AG08396 (cell line): ENCODE data around the gene NLRP11.

Experiments used
- DNase-seq: peaks from one replicate; pipeline ENCODE4 v3.0.0; 2012; ENCODE audit warnings: low spot score, mixed read lengths

The NLRP11 gene

DNA sequence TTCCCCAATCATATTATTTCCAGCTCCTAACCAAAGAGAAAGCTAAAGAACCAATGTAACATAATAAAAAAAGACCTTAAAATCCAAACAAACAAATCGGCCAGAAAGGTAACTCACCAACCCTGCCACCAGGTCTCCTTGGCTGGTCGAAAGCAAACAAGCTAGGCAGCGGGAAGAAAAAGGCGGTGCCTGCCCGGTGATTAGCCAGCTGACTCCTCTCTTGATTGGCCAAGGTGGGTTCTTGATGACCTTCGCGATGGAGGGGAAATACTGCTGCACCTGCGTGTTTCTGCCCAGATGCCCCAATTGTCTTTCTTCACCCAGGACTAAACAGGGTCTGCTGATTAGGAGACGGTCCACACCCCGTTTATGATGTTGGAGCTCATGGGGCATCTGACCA, at the start of gene NLRP11:
TSS of gene NLRP11 (minus strand) at position 154 of the 400 bp plus-strand sequence. CDS start 13,825 bp downstream, outside the sequence.
- DNase-seq: no peak

DNA sequence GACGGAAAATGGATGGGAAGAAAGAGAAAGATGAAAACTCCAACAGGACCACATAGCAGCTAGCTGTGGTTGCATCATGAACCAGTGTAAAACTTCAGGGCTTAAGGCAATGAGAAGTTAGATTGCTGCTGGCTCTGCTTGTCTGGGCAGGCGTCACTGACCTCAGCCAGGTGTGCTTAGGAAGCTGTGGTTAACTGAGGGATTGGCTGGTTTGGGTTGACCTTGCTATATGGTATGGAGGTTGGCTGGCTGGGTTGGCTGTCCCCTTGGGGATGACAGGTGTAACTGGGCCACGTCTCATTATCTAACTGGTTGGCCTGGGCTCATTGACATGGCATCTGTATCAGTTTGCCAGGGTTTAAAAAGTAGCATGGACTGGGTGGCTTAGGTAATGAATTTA, 45.4 kb upstream of the NLRP11 start:
- DNase-seq: no peak

GRCh38 chr19:55870736-55871135, 38.9 kb upstream of the NLRP11 start:
- no peak for DNase-seq

DNA sequence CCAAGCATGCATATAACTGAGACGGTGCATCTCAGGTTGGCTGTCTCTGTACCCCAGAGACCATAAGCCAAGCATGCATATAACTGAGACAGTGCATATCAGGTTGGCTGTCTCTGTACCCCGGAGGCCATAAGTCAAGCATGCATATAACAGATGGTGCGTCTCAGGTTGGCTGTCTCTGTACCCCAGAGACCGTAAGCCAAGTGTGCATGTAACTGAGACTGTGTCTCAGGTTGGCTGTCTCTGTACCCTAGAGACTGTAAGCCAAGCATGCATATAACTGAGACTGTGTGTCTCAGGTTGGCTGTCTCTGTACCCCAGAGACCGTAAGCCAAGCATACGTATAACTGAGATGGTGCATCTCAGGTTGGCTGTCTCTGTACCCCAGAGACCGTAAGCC, 35.3 kb upstream of the NLRP11 start:
- DNase-seq: no peak

DNA sequence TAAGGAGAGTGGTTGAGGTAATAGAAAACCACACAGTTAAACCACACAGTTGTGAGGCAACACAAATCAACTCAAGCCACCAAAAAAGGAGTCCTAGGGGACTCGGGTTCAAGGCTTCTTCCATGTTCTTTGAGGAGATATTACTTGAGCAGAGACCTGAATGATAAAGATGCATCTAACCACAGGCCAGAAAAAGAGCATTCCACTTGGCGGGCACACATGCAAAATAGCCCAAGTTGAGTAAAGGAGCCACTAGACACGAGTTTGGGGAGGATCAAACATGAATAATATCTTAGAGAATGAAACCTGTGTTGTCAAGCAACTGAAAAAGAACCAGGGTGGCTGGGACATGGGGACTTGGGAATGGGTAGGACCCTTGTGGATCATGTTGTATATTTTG, 34.7 kb upstream of the NLRP11 start:
- DNase-seq: no peak

GRCh38 chr19:55858969-55859368, 27.2 kb upstream of the NLRP11 start:
- DNase-seq: no peak

DNA sequence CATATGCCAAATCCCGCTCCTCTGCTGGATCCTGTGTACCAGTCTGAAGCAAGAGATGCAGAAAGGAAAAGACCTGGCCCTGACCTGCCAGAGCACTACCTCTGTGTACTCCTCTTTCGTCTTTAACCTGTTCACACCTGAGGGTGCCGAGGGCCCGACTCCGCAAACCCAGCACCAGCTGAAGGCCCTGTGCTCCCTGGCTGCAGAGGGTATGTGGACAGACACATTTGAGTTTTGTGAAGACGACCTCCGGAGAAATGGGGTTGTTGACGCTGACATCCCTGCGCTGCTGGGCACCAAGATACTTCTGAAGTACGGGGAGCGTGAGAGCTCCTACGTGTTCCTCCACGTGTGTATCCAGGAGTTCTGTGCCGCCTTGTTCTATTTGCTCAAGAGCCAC, 26.6 kb upstream of the NLRP11 start:
- no peak for DNase-seq

DNA sequence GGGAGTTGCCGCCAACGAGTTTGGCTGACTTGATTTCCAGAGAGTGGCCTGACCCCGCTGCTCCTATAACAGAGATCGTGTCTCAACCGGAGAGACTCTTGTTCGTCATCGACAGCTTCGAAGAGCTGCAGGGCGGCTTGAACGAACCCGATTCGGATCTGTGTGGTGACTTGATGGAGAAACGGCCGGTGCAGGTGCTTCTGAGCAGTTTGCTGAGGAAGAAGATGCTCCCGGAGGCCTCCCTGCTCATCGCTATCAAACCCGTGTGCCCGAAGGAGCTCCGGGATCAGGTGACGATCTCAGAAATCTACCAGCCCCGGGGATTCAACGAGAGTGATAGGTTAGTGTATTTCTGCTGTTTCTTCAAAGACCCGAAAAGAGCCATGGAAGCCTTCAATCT, 26.2 kb upstream of the NLRP11 start:
- no peak for DNase-seq

DNA sequence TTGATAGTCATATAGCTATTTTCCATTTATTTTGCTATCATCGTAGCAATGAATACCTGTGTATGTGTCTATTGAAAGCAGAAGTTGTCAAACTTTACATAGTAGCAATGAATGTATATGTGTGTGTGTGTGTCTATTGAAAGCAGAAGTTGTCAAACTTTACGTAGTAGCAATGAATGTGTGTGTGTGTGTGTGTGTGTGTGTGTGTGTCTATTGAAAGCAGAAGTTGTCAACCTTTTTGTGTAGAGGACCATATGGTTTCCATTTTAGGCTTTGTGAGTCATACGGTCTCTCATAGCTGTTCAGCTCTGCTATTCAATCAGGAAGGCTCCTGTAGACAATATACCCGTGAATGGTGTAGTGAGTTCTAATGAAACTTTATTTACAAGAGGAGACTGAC, 25.4 kb upstream of the NLRP11 start:
- no peak for DNase-seq

DNA sequence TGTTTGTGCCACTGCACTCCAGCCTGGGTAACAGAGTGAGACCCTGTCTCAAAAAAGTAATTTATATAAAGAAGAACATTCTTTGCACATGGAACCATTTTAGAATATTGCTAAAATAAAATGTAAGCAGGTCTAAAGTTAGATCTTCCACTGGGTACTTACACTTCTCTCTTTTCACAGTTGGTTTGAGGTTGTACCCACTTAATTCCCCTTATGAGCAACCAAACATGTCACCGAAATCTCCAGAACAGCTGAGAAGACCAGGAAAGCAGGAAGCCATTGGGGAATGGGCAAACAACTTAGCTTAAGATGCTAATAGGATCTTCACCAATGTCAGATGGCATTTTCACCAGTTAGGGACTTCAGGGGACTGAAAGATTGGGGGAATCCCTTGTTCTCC, 23.4 kb upstream of the NLRP11 start:
- no peak for DNase-seq

GRCh38 chr19:55838906-55839305, 7.1 kb upstream of the NLRP11 start:
- no peak for DNase-seq

DNA sequence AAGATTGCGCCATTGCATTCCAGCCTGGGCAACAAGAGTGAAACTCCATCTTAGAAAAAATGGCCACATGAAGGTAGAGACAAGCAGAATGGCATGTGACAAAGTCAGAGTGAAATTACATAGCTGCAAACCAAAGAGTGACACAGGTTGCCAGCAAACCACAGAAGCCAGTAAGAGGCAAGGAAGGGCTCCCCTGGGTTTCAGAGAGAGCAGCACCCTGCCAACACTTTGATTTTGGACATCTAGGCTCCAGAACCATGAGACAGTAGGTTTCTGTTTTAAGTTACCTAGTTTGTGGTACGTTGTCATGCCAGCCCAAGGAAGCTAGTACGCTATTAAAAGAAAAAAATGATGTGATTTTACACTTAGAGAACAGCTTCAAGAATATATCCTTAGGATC, 6.5 kb upstream of the NLRP11 start:
- no peak for DNase-seq

- no peak for DNase-seq
Observed at GRCh38 chr19:55836340-55836739, 4.5 kb upstream of the NLRP11 start, which contains the start of gene NLRP4. Gene NLRP4 (plus strand): TSS chr19:55836540. CDS start chr19:55852081, 15,541 bp downstream.

- no peak for DNase-seq
Observed at GRCh38 chr19:55832676-55833075, 877 bp upstream of the NLRP11 start.

GRCh38 chr19:55830656-55831055, 1.1 kb downstream of the NLRP11 start:
- DNase-seq: no peak

GRCh38 chr19:55820037-55820436, 11.8 kb downstream of the NLRP11 start:
- no peak for DNase-seq

- DNase-seq: no peak
Observed at GRCh38 chr19:55813906-55814305, 17.9 kb downstream of the NLRP11 start.

- no peak for DNase-seq
Observed at GRCh38 chr19:55812449-55812848, 19.4 kb downstream of the NLRP11 start.

- no peak for DNase-seq
Observed at GRCh38 chr19:55811340-55811739, 20.5 kb downstream of the NLRP11 start.

- peak; percentile 46 for DNase-seq
Observed at GRCh38 chr19:55809381-55810058, 22.3 kb downstream of the NLRP11 start.

DNA sequence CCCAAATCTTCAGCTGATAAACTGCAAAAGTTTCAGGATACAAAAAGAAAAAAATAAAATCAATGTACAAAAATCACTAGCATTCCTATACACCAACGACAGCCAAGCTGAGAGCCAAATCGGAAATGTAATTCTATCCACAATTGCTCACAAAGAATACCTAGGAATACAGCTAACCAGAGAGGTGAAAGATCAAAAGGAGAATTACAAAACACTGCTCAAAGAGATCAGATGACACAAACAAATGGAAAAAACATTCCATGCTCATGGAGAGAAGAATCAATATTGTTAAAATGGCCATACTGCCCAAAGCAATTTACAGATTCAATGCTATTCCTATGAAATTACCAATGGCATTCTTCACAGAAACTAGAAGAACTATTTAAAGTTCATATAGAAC, 29.5 kb downstream of the NLRP11 start:
- DNase-seq: no peak

DNA sequence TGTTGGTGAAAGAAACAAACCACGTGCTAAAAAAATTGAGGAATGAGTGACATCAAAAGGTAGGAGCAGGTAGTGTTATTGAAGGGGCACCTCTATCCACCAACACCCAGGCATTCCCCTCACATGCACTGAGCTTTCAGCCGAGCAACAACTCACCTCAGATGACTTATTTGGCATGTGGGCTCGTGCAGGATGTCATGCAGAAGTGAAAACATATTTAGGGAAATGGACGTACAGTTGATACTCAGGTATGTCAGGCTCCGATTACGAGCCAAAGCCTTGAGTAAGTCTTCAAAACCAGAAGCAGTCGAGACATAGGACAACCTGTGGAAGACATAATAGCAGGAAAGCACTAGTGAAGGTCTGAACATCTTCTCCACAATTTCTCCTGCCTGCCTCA, 30.4 kb downstream of the NLRP11 start:
- DNase-seq: no peak

DNA sequence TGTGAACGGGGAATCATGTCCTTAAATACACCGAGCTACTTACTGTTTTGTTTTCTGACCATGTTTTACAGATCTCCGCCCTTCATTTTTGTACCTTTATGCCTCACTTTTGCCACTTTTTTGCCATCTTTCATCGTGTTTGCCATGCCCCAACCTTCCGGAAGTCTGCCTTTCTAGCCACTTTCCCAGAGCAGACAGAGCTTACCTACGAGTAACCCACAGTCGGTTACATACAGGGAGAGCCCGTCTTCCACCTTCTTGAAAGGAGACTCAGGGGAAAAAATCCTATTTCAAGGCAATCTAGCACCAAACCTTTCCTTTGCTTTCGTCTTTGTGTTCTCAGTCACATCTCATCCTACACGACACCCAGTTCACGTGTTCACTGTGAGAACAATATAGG, 36.8 kb downstream of the NLRP11 start:
- DNase-seq: no peak

DNA sequence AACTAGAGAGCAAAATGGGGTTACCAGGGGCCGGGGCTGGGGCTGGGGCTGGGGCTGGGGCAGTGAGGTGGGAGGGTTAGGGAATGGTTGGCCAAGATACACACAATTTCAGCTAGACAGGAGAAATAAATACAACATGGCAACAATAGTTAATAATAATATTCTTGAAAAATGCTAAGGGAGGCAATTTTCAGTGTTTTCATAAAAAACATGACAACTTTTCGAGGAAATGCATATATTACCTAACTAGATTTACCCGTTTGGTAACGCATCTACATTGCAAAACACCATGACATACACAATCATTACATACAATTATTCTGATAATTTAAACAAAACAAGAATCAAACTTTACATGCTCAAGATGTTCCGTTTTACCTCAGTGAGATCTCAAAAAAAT, 50.7 kb downstream of the NLRP11 start:
- DNase-seq: no peak
